ENCODE results near the gene NPY5R. TPM values are rescaled to one million over a fixed set of nuclear protein-coding genes. Genes with fewer than 3 reads are reported as not detected.

NPY5R gene
- total and polyA plus RNA-seq, 8 donors, result 0.04 to 0.73 (median 0.17) TPM

GRCh38 chr4:163335384-163335783, 8.3 kb upstream of the NPY5R start:
- intact Hi-C loops (cut with DNase I), result loop anchor here in 2 of 3 donors (10.0 kb wide), 1 partner anchor 841 kb away; no protein-coding TSS in a partner anchor
- Histone ChIP-seq H3K9me3 (no peaks in the 10 kb centered on the region), H3K36me3 (no peaks in the 10 kb centered on the region), H3K4me1 (no peaks in the 10 kb centered on the region), H3K27ac (no peak overlapping the region), H3K4me3 (no peak overlapping the region), H3K27me3 (no peaks in the 10 kb centered on the region)
- 60 to 69% methylated on average over 3 of the region's 3 CpGs for WGBS, 2 donors
- ATAC-seq (no peak), DNase-seq (no peak), FAIRE-seq (no peak)
- no peak for TF ChIP-seq CTCF (IDR thresholded peaks at IDR 0.05)

- Histone ChIP-seq H3K36me3 (no peaks in the 10 kb centered on the region), H3K4me1 (peaks cover 0 to 4% (median 0%) of the 10 kb centered on the region in 3 donors), H3K9me3 (no peaks in the 10 kb centered on the region), H3K4me3 (peak overlapping the region; percentile 18 to 53 (median 36)), H3K27ac (peak overlapping the region in 3 of 4 donors; percentile 28 to 56 (median 48)), H3K27me3 (peaks cover 0 to 33% (median 2%) of the 10 kb centered on the region in 4 donors)
- DNase-seq (peak in 5 of 6 donors; percentile 11 to 73 (median 21)), ATAC-seq (peak; percentile 65 to 73 (median 70)), FAIRE-seq (no peak)
- no peak for TF ChIP-seq CTCF (IDR thresholded peaks at IDR 0.05)
- intact Hi-C loops (cut with DNase I), result no loop called here
- WGBS, 2 donors, result 2% methylated on average over 36 to 50 of the region's 50 CpGs
These were observed 744 bp downstream of the NPY5R start for GRCh38 chr4:163344147-163345125.

GRCh38 chr4:163350672-163351071, 7.0 kb downstream of the NPY5R start:
- Histone ChIP-seq H3K36me3 (no peaks in the 10 kb centered on the region), H3K4me1 (no peaks in the 10 kb centered on the region), H3K4me3 (no peak overlapping the region), H3K27me3 (peaks cover 0 to 11% (median 2%) of the 10 kb centered on the region in 4 donors), H3K9me3 (no peaks in the 10 kb centered on the region), H3K27ac (no peak overlapping the region)
- intact Hi-C loops (cut with DNase I), result no loop called here
- DNase-seq (no peak), ATAC-seq (no peak), FAIRE-seq (no peak)
- no peak for TF ChIP-seq CTCF (IDR thresholded peaks at IDR 0.05)

GRCh38 chr4:163353054-163353453, 9.4 kb downstream of the NPY5R start:
- H3K27me3 ChIP-seq, result no peaks in the 10 kb centered on the region
- H3K4me3 ChIP-seq, result no peak overlapping the region
- no peaks in the 10 kb centered on the region for H3K9me3 ChIP-seq
- H3K36me3 ChIP-seq, result no peaks in the 10 kb centered on the region
- intact Hi-C loops (cut with DNase I), result no loop called here
- no peak for TF ChIP-seq CTCF (IDR thresholded peaks at IDR 0.05)
- ATAC-seq, result no peak
- H3K4me1 ChIP-seq, result no peaks in the 10 kb centered on the region
- DNase-seq, result no peak
- no peak for FAIRE-seq
- WGBS, 2 donors, result 52 to 57% methylated on average over 3 of the region's 3 CpGs
- no peak overlapping the region for H3K27ac ChIP-seq

GRCh38 chr4:163356104-163356503, 12.4 kb downstream of the NPY5R start:
- intact Hi-C loops (cut with DNase I), result no loop called here
- WGBS, 2 donors, result 57 to 67% methylated on average over 1 of the region's 1 CpG

More at GRCh38 chr4:163356104-163356503, 12.4 kb downstream of the NPY5R start:
- no peaks in the 10 kb centered on the region for H3K36me3 ChIP-seq
- no peaks in the 10 kb centered on the region for H3K27me3 ChIP-seq
- no peak for FAIRE-seq
- no peak for TF ChIP-seq CTCF (IDR thresholded peaks at IDR 0.05)
- DNase-seq, result no peak
- no peaks in the 10 kb centered on the region for H3K9me3 ChIP-seq
- no peak overlapping the region for H3K4me3 ChIP-seq
- H3K27ac ChIP-seq, result no peak overlapping the region
- H3K4me1 ChIP-seq, result no peaks in the 10 kb centered on the region
- ATAC-seq, result no peak

Measured in pancreas (tissue), 10 donors.